ENCODE data around the gene SLC29A3. TPM values are rescaled to one million over a fixed set of nuclear protein-coding genes. Genes with fewer than 3 reads are reported as not detected.

Gene SLC29A3
- total RNA-seq, 1 experiment from 2014 or later = 35.7 TPM

GRCh38 chr10:71306979-71307378 lies 12.1 kb upstream of the SLC29A3 start:
- Histone ChIP-seq H3K36me3 (ENCODE audit: low read depth) (no peaks in the 10 kb centered on the region), H3K27ac (no peak overlapping the region), H3K4me2 (0 out of 2 replicates have a peak overlapping the region, but pooled peaks have one; percentile 18), H2AFZ (no peak overlapping the region), H4K20me1 (ENCODE audit: insufficient read depth) (no peaks in the 10 kb centered on the region), H3K9me2 (ENCODE audit: insufficient read depth) (no peaks in the 10 kb centered on the region), H3K4me3 (no peak overlapping the region), H3K27me3 (ENCODE audit: insufficient read depth, low read depth) (no peaks in the 10 kb centered on the region), H3K79me2 (ENCODE audit: low read depth) (no peaks in the 10 kb centered on the region), H3F3A (ENCODE audit: insufficient read depth, low read depth) (peaks cover 5% of the 10 kb centered on the region; the same call in 1 of the 2 replicates), H3K4me1 (replicated peaks; ENCODE audit: insufficient read depth) (peaks cover 24% of the 10 kb centered on the region), H3K9me3 (ENCODE audit: insufficient read depth, low read depth) (no peaks in the 10 kb centered on the region)
- POLR2A ChIA-PET (ENCODE audit: unreplicated experiment) = interaction anchor here (0.7 kb wide), 1 partner anchor 459 kb away, joined by 3 read pairs; no protein-coding TSS in a partner anchor
- no TSS peak for BruUV-seq (replicated peaks)
- CTCF ChIA-PET = interaction anchor here (0.7 to 1.0 kb wide), 3 partner anchors 12 to 401 kb away, joined by 3 read pairs; no protein-coding TSS in a partner anchor
- TF ChIP-seq EZH2 (IDR thresholded peaks at IDR 0.05; ENCODE audit: low read depth) (no peak), CTCF (conservative IDR thresholded peaks at IDR 0.05) (no peak)
- no peak for DNase-seq
- intact Hi-C loops (cut with micrococcal nuclease; ENCODE audit: unreplicated experiment) = no loop called here

- TF ChIP-seq EZH2 (IDR thresholded peaks at IDR 0.05; ENCODE audit: low read depth) (no peak), CTCF (conservative IDR thresholded peaks at IDR 0.05) (no peak)
- DNase-seq = no peak
- no peak overlapping the region for H2AFZ ChIP-seq
- no peaks in the 10 kb centered on the region for H3K79me2 ChIP-seq (ENCODE audit: low read depth)
- CTCF ChIA-PET = interaction anchor here (0.9 kb wide), 1 partner anchor 401 kb away, joined by 3 read pairs; no protein-coding TSS in a partner anchor
- no TSS peak for BruUV-seq (replicated peaks)
- H4K20me1 ChIP-seq (ENCODE audit: insufficient read depth) = no peaks in the 10 kb centered on the region
- H3K4me1 ChIP-seq (replicated peaks; ENCODE audit: insufficient read depth) = peaks cover 30% of the 10 kb centered on the region
- peaks cover 5% of the 10 kb centered on the region; the same call in 1 of the 2 replicates for H3F3A ChIP-seq (ENCODE audit: insufficient read depth, low read depth)
- H3K9me3 ChIP-seq (ENCODE audit: insufficient read depth, low read depth) = no peaks in the 10 kb centered on the region
- peak overlapping the region; percentile 29; the same call in 1 of the 2 replicates for H3K27ac ChIP-seq
- H3K36me3 ChIP-seq (ENCODE audit: low read depth) = no peaks in the 10 kb centered on the region
- no peaks in the 10 kb centered on the region for H3K9me2 ChIP-seq (ENCODE audit: insufficient read depth)
- no peak overlapping the region for H3K4me2 ChIP-seq
- H3K27me3 ChIP-seq (ENCODE audit: insufficient read depth, low read depth) = no peaks in the 10 kb centered on the region
- no peak overlapping the region for H3K4me3 ChIP-seq
- intact Hi-C loops (cut with micrococcal nuclease; ENCODE audit: unreplicated experiment) = no loop called here
- POLR2A ChIA-PET (ENCODE audit: unreplicated experiment) = no interaction called here
Measured at GRCh38 chr10:71307469-71308085, 11.5 kb upstream of the SLC29A3 start.

- POLR2A ChIA-PET (ENCODE audit: unreplicated experiment) = no interaction called here
Measured at GRCh38 chr10:71308244-71308643, 10.8 kb upstream of the SLC29A3 start.

More at GRCh38 chr10:71308244-71308643, 10.8 kb upstream of the SLC29A3 start:
- no peak for DNase-seq
- CTCF ChIA-PET = interaction anchor here (0.9 kb wide), 1 partner anchor 400 kb away, joined by 3 read pairs; no protein-coding TSS in a partner anchor
- no peaks in the 10 kb centered on the region for H4K20me1 ChIP-seq (ENCODE audit: insufficient read depth)
- H3F3A ChIP-seq (ENCODE audit: insufficient read depth, low read depth) = peaks cover 5% of the 10 kb centered on the region; the same call in 1 of the 2 replicates
- H3K4me1 ChIP-seq (replicated peaks; ENCODE audit: insufficient read depth) = peaks cover 32% of the 10 kb centered on the region
- H3K79me2 ChIP-seq (ENCODE audit: low read depth) = no peaks in the 10 kb centered on the region
- BruUV-seq (replicated peaks) = no TSS peak
- intact Hi-C loops (cut with micrococcal nuclease; ENCODE audit: unreplicated experiment) = no loop called here
- H3K9me2 ChIP-seq (ENCODE audit: insufficient read depth) = no peaks in the 10 kb centered on the region
- no peak for TF ChIP-seq EZH2 (IDR thresholded peaks at IDR 0.05; ENCODE audit: low read depth)
- TF ChIP-seq CTCF (conservative IDR thresholded peaks at IDR 0.05) = no peak
- no peaks in the 10 kb centered on the region for H3K9me3 ChIP-seq (ENCODE audit: insufficient read depth, low read depth)
- no peak overlapping the region for H3K4me3 ChIP-seq
- H3K27me3 ChIP-seq (ENCODE audit: insufficient read depth, low read depth) = no peaks in the 10 kb centered on the region
- H3K27ac ChIP-seq = peak overlapping the region; percentile 29; the same call in 1 of the 2 replicates
- no peak overlapping the region for H2AFZ ChIP-seq
- no peaks in the 10 kb centered on the region for H3K36me3 ChIP-seq (ENCODE audit: low read depth)
- no peak overlapping the region for H3K4me2 ChIP-seq
